ENCODE measurements around the gene TADA3.

The TADA3 gene

GRCh38 chr3:9800529-9800928 is 8.3 kb upstream of the TADA3 start:
- TF ChIP-seq CTCF (IDR thresholded peaks at IDR 0.05): no peak
- Histone ChIP-seq H3K27ac (no peak overlapping the region), H3K4me1 (no peaks in the 10 kb centered on the region), H3K9ac (no peak overlapping the region), H3K9me3 (ENCODE audit: control insufficient read depth, low read length) (no peaks in the 10 kb centered on the region), H3K4me2 (ENCODE audit: low read length) (no peak overlapping the region), H3K27me3 (ENCODE audit: control insufficient read depth, insufficient read depth, low read length) (no peaks in the 10 kb centered on the region), H3K79me2 (peaks cover 25% of the 10 kb centered on the region), H2AFZ (no peak overlapping the region), H3K4me3 (ENCODE audit: low read depth, low read length) (no peak overlapping the region), H3K36me3 (ENCODE audit: control insufficient read depth, insufficient read depth, low read length) (no peaks in the 10 kb centered on the region)

DNA sequence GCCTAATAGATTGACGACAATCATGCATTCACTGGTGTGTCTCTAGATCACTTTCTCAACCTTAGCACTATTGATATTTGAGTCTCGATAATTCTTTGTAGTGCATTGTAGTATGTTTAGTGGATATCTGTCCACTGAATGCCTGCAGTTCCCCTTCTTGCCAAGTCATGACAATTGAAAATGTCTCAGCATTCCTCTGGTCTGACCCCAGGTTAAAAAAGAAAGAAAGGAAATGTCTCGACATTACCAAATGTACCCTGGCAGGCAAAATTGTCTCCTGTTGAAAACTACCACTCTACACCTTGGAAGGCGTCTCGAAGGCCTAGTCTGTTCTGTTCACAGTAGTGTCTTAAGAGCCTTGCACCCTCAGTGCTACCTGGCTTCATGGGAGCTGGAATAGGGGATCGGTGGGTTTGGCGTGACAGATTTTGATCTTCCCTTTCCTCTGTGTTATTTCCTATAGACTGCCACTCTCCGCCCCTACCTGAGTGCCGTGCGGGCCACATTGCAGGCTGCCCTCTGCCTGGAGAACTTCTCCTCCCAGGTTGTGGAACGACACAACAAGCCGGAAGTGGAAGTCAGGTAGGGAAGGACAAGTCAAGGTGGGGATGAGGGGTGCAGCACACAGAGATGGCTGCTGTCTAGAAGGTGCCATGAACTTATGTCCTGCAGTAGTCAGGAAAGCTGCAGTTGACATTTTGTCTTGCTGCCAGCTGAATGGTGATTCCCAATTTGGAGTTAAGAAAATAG is 5.1 kb upstream of the TADA3 start:
- no peak for TF ChIP-seq CTCF (IDR thresholded peaks at IDR 0.05)
- Histone ChIP-seq H3K4me1 (peaks cover 10% of the 10 kb centered on the region), H3K4me3 (ENCODE audit: low read depth, low read length) (no peak overlapping the region), H3K9ac (no peak overlapping the region), H3K4me2 (ENCODE audit: low read length) (no peak overlapping the region), H3K36me3 (ENCODE audit: control insufficient read depth, insufficient read depth, low read length) (no peaks in the 10 kb centered on the region), H3K79me2 (peaks cover 45% of the 10 kb centered on the region), H3K9me3 (ENCODE audit: control insufficient read depth, low read length) (no peaks in the 10 kb centered on the region), H3K27me3 (ENCODE audit: control insufficient read depth, insufficient read depth, low read length) (no peaks in the 10 kb centered on the region), H2AFZ (no peak overlapping the region), H3K27ac (no peak overlapping the region)

GRCh38 chr3:9795207-9795606 is 2.9 kb upstream of the TADA3 start:
- no peaks in the 10 kb centered on the region for H3K9me3 ChIP-seq (ENCODE audit: control insufficient read depth, low read length)
- no peak overlapping the region for H3K9ac ChIP-seq
- no peak overlapping the region for H3K4me3 ChIP-seq (ENCODE audit: low read depth, low read length)
- peaks cover 15% of the 10 kb centered on the region for H3K4me1 ChIP-seq
- no peak overlapping the region for H2AFZ ChIP-seq
- H3K79me2 ChIP-seq: peaks cover 45% of the 10 kb centered on the region
- no peaks in the 10 kb centered on the region for H3K27me3 ChIP-seq (ENCODE audit: control insufficient read depth, insufficient read depth, low read length)
- no peak overlapping the region for H3K4me2 ChIP-seq (ENCODE audit: low read length)
- no peaks in the 10 kb centered on the region for H3K36me3 ChIP-seq (ENCODE audit: control insufficient read depth, insufficient read depth, low read length)
- no peak for TF ChIP-seq CTCF (IDR thresholded peaks at IDR 0.05)
- H3K27ac ChIP-seq: no peak overlapping the region

GRCh38 chr3:9794400-9794799 is 2.1 kb upstream of the TADA3 start:
- Histone ChIP-seq H3K4me1 (peaks cover 15% of the 10 kb centered on the region), H3K9me3 (ENCODE audit: control insufficient read depth, low read length) (no peaks in the 10 kb centered on the region), H3K4me2 (ENCODE audit: low read length) (no peak overlapping the region), H2AFZ (no peak overlapping the region), H3K9ac (no peak overlapping the region), H3K36me3 (ENCODE audit: control insufficient read depth, insufficient read depth, low read length) (no peaks in the 10 kb centered on the region), H3K4me3 (ENCODE audit: low read depth, low read length) (no peak overlapping the region), H3K27me3 (ENCODE audit: control insufficient read depth, insufficient read depth, low read length) (no peaks in the 10 kb centered on the region), H3K79me2 (peaks cover 42% of the 10 kb centered on the region), H3K27ac (no peak overlapping the region)
- no peak for TF ChIP-seq CTCF (IDR thresholded peaks at IDR 0.05)

Data from parathyroid adenoma (tissue), 2 donors.